Measurements from ENCODE around the gene NUAK2.

NUAK2 gene

DNA sequence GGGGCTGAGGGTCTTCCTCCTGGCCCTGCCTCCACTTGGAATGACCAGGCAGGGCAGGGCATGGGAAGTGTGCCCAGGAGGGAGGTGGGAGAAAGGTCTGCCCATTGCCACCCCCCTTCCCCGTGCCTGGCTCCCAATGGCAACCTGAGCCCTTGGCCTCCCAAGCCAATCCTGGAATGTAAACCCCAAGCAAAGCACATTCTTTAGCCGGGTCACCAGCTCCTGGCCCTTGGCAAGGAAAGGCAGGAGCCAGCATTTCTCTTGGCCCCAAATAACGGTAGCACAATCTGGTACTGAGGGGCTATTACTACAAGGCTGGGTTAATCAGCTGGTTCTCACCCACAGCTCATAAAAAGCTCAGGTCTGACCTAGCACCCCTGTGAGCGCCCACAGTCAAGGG lies 6.9 kb upstream of the NUAK2 start:
- peaks cover 9% of the 10 kb centered on the region for H3K4me1 ChIP-seq (ENCODE audit: insufficient read depth, insufficient read length)
- no peak for DNase-seq (ENCODE audit: low read depth, low spot score)
- no peaks in the 10 kb centered on the region for H3K9me3 ChIP-seq (ENCODE audit: insufficient read depth, low read length)
- H3K4me3 ChIP-seq (ENCODE audit: insufficient read length, low read depth), result no peak overlapping the region
- H3K36me3 ChIP-seq (ENCODE audit: insufficient read depth, insufficient read length, low read length), result no peaks in the 10 kb centered on the region
- no peak overlapping the region for H3K9ac ChIP-seq (ENCODE audit: insufficient read length, low read depth)
- TF ChIP-seq ZNF274 (IDR thresholded peaks at IDR 0.05; ENCODE audit: low read depth, low read length) (no peak), SUZ12 (IDR thresholded peaks at IDR 0.05; ENCODE audit: extremely low read depth, insufficient read depth, insufficient read length) (no peak), YY1 (IDR thresholded peaks at IDR 0.05; ENCODE audit: insufficient read depth, insufficient read length) (no peak)
- H3K27me3 ChIP-seq (ENCODE audit: insufficient read depth, insufficient read length), result peaks cover 12% of the 10 kb centered on the region

DNA sequence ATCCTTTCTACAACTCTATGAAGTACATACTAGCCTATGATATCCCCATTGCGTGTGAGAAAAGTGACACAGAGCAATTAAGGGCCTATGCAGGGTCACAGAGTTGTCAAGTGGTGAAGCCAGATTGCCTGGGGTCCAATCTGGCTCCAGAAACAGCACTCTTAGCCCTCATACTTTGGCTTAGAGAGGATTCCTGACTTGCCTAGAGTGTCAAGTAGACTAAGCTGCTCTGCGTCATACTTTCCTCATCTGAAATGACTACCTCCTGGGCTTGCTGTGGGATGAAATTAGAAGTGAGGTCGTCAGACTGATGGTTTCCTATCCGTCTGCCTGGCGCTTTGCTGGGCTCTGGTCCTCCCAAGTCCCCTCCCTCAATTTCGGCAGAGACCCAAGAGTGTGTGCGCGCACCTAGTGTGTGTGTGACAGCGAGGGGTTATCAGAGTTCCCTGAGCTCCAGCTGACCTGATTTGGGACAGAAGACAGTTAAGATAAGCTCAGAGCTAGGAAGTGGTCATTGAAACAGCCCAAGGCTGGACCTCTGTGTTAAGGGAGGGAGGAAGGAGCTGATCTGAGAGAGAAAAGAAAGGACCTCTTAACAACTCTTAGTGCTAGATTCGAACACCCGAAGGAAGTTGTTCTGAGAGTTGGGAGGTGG lies 5.4 kb upstream of the NUAK2 start:
- DNase-seq (ENCODE audit: low read depth, low spot score), result no peak
- TF ChIP-seq YY1 (IDR thresholded peaks at IDR 0.05; ENCODE audit: insufficient read depth, insufficient read length) (no peak), SUZ12 (IDR thresholded peaks at IDR 0.05; ENCODE audit: extremely low read depth, insufficient read depth, insufficient read length) (no peak), ZNF274 (IDR thresholded peaks at IDR 0.05; ENCODE audit: low read depth, low read length) (no peak)
- H3K9me3 ChIP-seq (ENCODE audit: insufficient read depth, low read length), result no peaks in the 10 kb centered on the region
- no peaks in the 10 kb centered on the region for H3K36me3 ChIP-seq (ENCODE audit: insufficient read depth, insufficient read length, low read length)
- H3K4me1 ChIP-seq (ENCODE audit: insufficient read depth, insufficient read length), result peaks cover 11% of the 10 kb centered on the region
- peaks cover 12% of the 10 kb centered on the region for H3K27me3 ChIP-seq (ENCODE audit: insufficient read depth, insufficient read length)
- no peak overlapping the region for H3K9ac ChIP-seq (ENCODE audit: insufficient read length, low read depth)
- no peak overlapping the region for H3K4me3 ChIP-seq (ENCODE audit: insufficient read length, low read depth)

DNA sequence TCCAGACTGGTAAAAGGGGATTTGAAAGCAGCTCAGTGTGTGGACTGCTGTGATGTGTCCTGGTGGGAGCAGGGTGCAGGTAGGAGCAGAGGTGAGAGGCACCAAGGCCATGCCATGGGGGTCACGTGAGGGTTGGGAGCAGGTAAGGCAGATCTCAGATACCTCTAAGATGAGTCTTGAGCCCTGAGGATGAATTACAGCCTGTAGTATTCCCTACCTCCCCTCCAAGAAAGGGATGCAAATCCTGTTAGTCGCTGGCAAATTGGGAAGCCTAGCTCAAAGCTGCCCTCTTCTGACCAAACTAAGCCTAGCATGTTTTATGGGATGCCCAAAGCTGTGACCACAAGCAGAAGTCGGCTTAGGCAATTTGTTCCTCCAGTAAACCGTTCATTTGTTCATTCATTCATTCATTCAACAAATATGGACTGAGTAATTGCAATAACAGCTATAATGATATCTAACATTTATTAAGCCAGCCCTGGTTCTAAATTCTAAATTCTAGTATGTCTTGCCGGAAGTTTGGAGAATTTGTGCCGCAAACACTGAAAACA lies 3.9 kb upstream of the NUAK2 start:
- DNase-seq (ENCODE audit: low read depth, low spot score), result peak; percentile 93
- peaks cover 7% of the 10 kb centered on the region for H3K36me3 ChIP-seq (ENCODE audit: insufficient read depth, insufficient read length, low read length)

DNA sequence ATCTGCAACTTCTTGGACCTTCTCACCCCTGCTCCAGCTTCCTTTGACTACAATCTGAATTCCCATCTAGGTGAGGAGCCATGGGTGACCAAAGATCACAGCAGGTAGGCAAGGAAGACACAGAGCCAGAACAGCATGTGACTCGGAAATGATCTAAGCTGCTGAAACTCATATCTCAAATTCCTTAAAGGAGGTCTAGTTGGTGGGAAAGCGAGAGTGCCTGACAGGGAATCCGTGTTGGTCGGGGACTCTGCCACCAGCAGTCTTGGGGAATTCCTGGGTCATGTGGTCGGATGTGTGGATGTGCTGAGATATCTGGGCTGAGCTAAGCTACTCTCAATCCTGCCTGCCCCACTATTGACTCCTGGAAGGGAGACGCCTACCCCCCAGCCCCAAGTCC lies 3.2 kb upstream of the NUAK2 start:
- TF ChIP-seq YY1 (IDR thresholded peaks at IDR 0.05; ENCODE audit: insufficient read depth, insufficient read length), result no peak
- TF ChIP-seq SUZ12 (IDR thresholded peaks at IDR 0.05; ENCODE audit: extremely low read depth, insufficient read depth, insufficient read length), result no peak
- no peak for TF ChIP-seq ZNF274 (IDR thresholded peaks at IDR 0.05; ENCODE audit: low read depth, low read length)
- Histone ChIP-seq H3K9me3 (ENCODE audit: insufficient read depth, low read length) (no peaks in the 10 kb centered on the region), H3K4me3 (ENCODE audit: insufficient read length, low read depth) (no peak overlapping the region), H3K36me3 (ENCODE audit: insufficient read depth, insufficient read length, low read length) (peaks cover 11% of the 10 kb centered on the region), H3K4me1 (ENCODE audit: insufficient read depth, insufficient read length) (peaks cover 12% of the 10 kb centered on the region), H3K27me3 (ENCODE audit: insufficient read depth, insufficient read length) (peaks cover 5% of the 10 kb centered on the region), H3K9ac (ENCODE audit: insufficient read length, low read depth) (no peak overlapping the region)
- no peak for DNase-seq (ENCODE audit: low read depth, low spot score)

More for the DNA sequence above, 3.9 kb upstream of the NUAK2 start:
- no peaks in the 10 kb centered on the region for H3K9me3 ChIP-seq (ENCODE audit: insufficient read depth, low read length)
- peaks cover 9% of the 10 kb centered on the region for H3K27me3 ChIP-seq (ENCODE audit: insufficient read depth, insufficient read length)
- H3K4me3 ChIP-seq (ENCODE audit: insufficient read length, low read depth), result no peak overlapping the region
- peaks cover 12% of the 10 kb centered on the region for H3K4me1 ChIP-seq (ENCODE audit: insufficient read depth, insufficient read length)
- no peak overlapping the region for H3K9ac ChIP-seq (ENCODE audit: insufficient read length, low read depth)
- TF ChIP-seq SUZ12 (IDR thresholded peaks at IDR 0.05; ENCODE audit: extremely low read depth, insufficient read depth, insufficient read length), result no peak
- no peak for TF ChIP-seq ZNF274 (IDR thresholded peaks at IDR 0.05; ENCODE audit: low read depth, low read length)
- no peak for TF ChIP-seq YY1 (IDR thresholded peaks at IDR 0.05; ENCODE audit: insufficient read depth, insufficient read length)

DNA sequence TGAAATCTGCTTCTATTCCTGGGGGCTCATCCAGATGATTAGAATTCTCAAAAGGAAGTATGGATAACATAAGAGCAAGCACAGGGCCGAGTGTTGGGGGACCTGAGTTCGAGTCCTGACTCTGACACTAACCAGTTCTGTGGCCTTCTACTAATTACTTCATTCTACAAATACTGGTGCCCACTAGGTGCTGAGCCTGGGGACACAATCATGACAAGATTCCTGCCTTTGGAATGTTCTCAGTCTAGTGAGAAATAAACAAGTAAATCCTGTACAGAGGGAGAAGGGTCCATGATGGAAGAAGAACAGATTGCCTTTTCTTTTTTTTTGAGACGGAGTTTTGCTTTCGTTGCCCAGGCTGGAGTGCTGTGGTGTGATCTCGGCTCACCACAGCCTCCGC lies 2.2 kb upstream of the NUAK2 start:
- H3K9me3 ChIP-seq (ENCODE audit: insufficient read depth, low read length), result no peaks in the 10 kb centered on the region
- peaks cover 12% of the 10 kb centered on the region for H3K4me1 ChIP-seq (ENCODE audit: insufficient read depth, insufficient read length)
- no peaks in the 10 kb centered on the region for H3K27me3 ChIP-seq (ENCODE audit: insufficient read depth, insufficient read length)
- no peak for TF ChIP-seq ZNF274 (IDR thresholded peaks at IDR 0.05; ENCODE audit: low read depth, low read length)
- TF ChIP-seq YY1 (IDR thresholded peaks at IDR 0.05; ENCODE audit: insufficient read depth, insufficient read length), result no peak
- no peak for TF ChIP-seq SUZ12 (IDR thresholded peaks at IDR 0.05; ENCODE audit: extremely low read depth, insufficient read depth, insufficient read length)
- DNase-seq (ENCODE audit: low read depth, low spot score), result no peak
- H3K4me3 ChIP-seq (ENCODE audit: insufficient read length, low read depth), result no peak overlapping the region
- H3K9ac ChIP-seq (ENCODE audit: insufficient read length, low read depth), result no peak overlapping the region
- H3K36me3 ChIP-seq (ENCODE audit: insufficient read depth, insufficient read length, low read length), result peaks cover 17% of the 10 kb centered on the region

DNA sequence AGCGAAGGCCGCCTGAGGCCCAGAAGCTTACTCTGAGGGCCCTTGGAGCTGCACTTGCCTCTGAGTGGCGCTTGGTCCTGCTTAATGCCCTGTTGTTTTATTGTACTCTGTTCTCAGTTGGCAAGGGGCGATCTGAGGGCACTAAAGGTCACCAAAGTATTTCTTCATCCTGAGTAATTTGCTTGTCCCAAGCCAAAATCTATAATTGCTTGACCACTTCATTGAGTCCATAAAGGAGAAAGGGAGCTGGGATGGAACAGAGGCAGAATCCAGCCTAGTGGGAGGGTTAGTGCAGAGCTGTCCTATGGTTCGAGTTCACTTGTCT lies 376 bp upstream of the NUAK2 start:
- TF ChIP-seq YY1 (IDR thresholded peaks at IDR 0.05; ENCODE audit: insufficient read depth, insufficient read length), result no peak
- no peak for TF ChIP-seq ZNF274 (IDR thresholded peaks at IDR 0.05; ENCODE audit: low read depth, low read length)
- no peak for TF ChIP-seq SUZ12 (IDR thresholded peaks at IDR 0.05; ENCODE audit: extremely low read depth, insufficient read depth, insufficient read length)
- no peak for DNase-seq (ENCODE audit: low read depth, low spot score)
- H3K9me3 ChIP-seq (ENCODE audit: insufficient read depth, low read length), result no peaks in the 10 kb centered on the region
- H3K4me3 ChIP-seq (ENCODE audit: insufficient read length, low read depth), result no peak overlapping the region
- H3K9ac ChIP-seq (ENCODE audit: insufficient read length, low read depth), result no peak overlapping the region
- H3K36me3 ChIP-seq (ENCODE audit: insufficient read depth, insufficient read length, low read length), result peaks cover 36% of the 10 kb centered on the region
- H3K4me1 ChIP-seq (ENCODE audit: insufficient read depth, insufficient read length), result peaks cover 19% of the 10 kb centered on the region
- no peaks in the 10 kb centered on the region for H3K27me3 ChIP-seq (ENCODE audit: insufficient read depth, insufficient read length)

DNA sequence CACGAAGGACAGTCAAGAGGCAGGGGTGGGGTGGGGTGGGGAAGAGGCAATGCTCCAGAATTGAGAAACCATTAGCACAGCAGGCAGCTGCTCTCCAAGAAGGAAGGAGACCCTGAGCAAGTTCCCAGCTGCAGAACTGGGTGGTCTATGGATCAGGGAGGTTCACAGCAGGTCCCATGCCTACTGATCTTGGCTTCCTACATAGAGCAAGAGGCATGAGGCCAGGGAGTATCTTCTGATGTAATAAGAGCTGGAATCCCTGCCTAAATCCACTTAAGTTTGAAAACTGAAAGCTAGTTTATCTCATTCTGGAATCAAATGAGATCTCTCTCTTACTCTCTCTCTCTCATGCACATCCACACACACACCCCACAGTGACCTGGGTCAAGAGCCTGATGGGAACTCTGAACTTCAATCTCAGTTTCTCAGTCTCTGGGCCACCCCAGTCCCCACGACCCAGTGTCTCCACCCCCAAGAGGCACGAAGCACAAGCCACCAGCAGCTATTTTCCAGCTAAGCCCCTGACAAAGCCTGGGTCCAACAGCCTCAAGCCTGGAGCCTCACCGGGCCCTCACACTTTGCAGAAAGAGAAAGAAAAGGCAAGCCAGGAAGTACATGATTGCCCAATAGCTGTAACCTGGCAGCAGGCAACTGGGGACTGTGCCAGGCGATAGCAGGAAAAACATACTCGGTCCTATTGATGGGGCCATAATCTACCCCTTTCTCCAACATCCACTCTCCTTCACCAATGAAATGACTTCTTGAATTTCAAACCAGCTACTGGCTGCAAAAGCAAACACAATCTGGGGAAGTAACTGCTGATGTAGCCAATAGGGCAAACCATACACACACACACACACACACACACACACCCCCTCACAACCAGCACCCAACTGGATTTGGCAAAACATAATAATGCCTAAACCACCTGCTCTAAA lies 2.2 kb downstream of the NUAK2 start:
- no peak for DNase-seq (ENCODE audit: low read depth, low spot score)
- no peaks in the 10 kb centered on the region for H3K27me3 ChIP-seq (ENCODE audit: insufficient read depth, insufficient read length)
- H3K9ac ChIP-seq (ENCODE audit: insufficient read length, low read depth), result no peak overlapping the region
- no peak for TF ChIP-seq YY1 (IDR thresholded peaks at IDR 0.05; ENCODE audit: insufficient read depth, insufficient read length)
- TF ChIP-seq ZNF274 (IDR thresholded peaks at IDR 0.05; ENCODE audit: low read depth, low read length), result no peak
- TF ChIP-seq SUZ12 (IDR thresholded peaks at IDR 0.05; ENCODE audit: extremely low read depth, insufficient read depth, insufficient read length), result no peak
- H3K36me3 ChIP-seq (ENCODE audit: insufficient read depth, insufficient read length, low read length), result peaks cover 41% of the 10 kb centered on the region
- H3K4me1 ChIP-seq (ENCODE audit: insufficient read depth, insufficient read length), result peaks cover 20% of the 10 kb centered on the region
- no peaks in the 10 kb centered on the region for H3K9me3 ChIP-seq (ENCODE audit: insufficient read depth, low read length)
- peak overlapping the region; percentile 25 for H3K4me3 ChIP-seq (ENCODE audit: insufficient read length, low read depth)

Measured in NT2/D1 (cell line).